ENCODE results near the gene ERBB2.

ERBB2 gene

DNA sequence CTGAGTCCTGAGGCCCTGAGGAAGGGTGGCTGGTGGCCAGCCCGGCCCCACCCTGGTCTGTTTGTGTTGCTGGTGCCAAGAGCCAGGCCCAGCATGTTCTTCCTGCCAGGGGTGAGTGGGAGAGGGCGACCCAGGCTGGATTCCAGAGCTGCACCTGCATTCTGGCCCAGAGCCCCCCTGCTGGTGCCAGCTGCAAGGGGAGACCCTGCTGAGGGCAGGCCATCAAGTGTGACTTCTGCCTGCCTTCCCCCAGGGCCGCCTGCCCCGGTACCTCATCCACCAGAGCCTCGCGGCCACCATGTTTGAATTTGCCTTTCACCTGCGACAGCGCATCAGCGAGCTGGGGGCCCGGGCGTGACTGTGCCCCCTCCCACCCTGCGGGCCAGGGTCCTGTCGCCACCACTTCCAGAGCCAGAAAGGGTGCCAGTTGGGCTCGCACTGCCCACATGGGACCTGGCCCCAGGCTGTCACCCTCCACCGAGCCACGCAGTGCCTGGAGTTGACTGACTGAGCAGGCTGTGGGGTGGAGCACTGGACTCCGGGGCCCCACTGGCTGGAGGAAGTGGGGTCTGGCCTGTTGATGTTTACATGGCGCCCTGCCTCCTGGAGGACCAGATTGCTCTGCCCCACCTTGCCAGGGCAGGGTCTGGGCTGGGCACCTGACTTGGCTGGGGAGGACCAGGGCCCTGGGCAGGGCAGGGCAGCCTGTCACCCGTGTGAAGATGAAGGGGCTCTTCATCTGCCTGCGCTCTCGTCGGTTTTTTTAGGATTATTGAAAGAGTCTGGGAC, 37.1 kb upstream of the ERBB2 start:
- no peak for TF ChIP-seq ZFX (IDR thresholded peaks at IDR 0.05)
- TF ChIP-seq, protein P1, sequence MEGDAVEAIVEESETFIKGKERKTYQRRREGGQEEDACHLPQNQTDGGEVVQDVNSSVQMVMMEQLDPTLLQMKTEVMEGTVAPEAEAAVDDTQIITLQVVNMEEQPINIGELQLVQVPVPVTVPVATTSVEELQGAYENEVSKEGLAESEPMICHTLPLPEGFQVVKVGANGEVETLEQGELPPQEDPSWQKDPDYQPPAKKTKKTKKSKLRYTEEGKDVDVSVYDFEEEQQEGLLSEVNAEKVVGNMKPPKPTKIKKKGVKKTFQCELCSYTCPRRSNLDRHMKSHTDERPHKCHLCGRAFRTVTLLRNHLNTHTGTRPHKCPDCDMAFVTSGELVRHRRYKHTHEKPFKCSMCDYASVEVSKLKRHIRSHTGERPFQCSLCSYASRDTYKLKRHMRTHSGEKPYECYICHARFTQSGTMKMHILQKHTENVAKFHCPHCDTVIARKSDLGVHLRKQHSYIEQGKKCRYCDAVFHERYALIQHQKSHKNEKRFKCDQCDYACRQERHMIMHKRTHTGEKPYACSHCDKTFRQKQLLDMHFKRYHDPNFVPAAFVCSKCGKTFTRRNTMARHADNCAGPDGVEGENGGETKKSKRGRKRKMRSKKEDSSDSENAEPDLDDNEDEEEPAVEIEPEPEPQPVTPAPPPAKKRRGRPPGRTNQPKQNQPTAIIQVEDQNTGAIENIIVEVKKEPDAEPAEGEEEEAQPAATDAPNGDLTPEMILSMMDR (conservative IDR thresholded peaks at IDR 0.05): no peak
- H3K27ac ChIP-seq: peak overlapping the region; percentile 30; the same call in 1 of the 2 replicates

DNA sequence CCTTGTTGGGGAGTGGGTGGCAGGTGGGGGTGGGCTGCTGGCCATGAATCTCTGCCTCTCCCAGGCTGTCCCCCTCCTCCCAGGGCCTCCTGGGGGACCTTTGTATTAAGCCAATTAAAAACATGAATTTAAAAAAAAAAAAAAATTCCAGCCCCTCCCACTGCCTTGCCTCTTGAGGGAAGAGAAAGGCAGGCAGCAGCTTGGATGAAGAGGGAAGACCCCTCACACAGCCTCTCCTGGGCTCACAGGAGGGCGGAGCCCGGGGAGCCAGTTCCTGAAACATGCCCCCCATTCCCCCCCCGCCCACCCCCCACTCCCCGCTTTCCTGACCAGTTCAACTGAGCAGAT, 36.5 kb upstream of the ERBB2 start:
- H3K27ac ChIP-seq: peak overlapping the region; percentile 30
- no peak for TF ChIP-seq ZFX (IDR thresholded peaks at IDR 0.05)
- TF ChIP-seq, protein P1 (conservative IDR thresholded peaks at IDR 0.05): no peak

- peak overlapping the region; percentile 30 for H3K27ac ChIP-seq
- TF ChIP-seq, protein P1 (conservative IDR thresholded peaks at IDR 0.05): no peak
- TF ChIP-seq ZFX (IDR thresholded peaks at IDR 0.05): no peak
These were observed 35.9 kb upstream of the ERBB2 start for GRCh38 chr17:39663688-39664580.

DNA sequence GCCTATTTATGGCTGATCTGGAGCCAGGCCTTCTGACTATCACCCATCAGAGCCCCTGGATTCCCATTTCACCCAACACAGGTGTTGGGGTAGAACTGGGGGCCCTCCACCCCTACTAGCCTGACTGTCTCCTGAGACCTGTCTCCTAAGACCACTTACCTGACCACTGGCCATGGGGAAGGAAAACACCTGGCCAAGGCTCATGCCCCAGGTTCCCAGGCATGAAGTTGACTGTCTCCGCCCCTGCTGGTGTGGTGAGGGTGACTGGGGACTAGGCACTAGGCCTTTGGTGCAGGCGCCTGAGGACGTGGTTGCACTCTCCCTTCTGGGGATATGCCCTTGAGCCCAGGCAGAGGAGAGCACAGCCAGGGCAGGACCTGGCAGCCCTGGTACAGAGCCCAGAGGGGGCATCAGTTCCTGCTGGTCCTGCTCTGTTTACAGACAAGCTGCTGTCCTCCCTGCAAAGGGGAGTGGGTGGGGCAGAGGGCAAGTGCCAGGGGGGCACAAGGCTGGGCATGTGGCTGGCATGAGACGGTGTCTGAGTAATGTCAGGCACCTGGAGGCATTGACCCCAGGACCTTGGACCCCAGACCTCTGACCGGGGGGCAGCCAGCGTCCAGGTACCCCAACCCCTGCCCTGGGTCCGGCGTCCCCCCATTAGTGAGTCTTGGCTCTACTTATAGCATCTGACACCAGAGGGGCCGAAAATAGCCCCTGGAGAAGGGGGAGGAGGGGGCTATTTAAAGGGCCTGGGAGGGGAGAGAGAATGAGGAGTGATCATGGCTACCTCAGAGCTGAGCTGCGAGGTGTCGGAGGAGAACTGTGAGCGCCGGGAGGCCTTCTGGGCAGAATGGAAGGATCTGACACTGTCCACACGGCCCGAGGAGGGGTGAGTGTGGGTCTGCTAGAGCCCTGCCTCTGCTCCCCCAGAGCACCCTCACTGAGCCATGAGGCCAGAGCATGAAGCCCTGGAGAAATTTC, 35.0 kb upstream of the ERBB2 start, which contains the start of gene TCAP:
Gene TCAP (plus strand): TSS at position 769 of the 981 bp plus-strand sequence. CDS start 11 bp downstream, at position 780.
- peak within 1 kb of the TSS; percentile 30 for H3K27ac ChIP-seq
- no peak for TF ChIP-seq ZFX (IDR thresholded peaks at IDR 0.05)
- TF ChIP-seq, protein P1 (conservative IDR thresholded peaks at IDR 0.05): no peak

- no peak overlapping the region for H3K27ac ChIP-seq
- TF ChIP-seq, protein P1 (conservative IDR thresholded peaks at IDR 0.05): no peak
- no peak for TF ChIP-seq ZFX (IDR thresholded peaks at IDR 0.05)
These were observed 34.1 kb upstream of the ERBB2 start for GRCh38 chr17:39665642-39666224.

GRCh38 chr17:39666231-39666600, 33.6 kb upstream of the ERBB2 start:
- H3K27ac ChIP-seq: no peak overlapping the region
- no peak for TF ChIP-seq ZFX (IDR thresholded peaks at IDR 0.05)
